Nucleus accumbens (tissue), 56 donors: ENCODE measurements around the gene YIF1B.
A peak's percentile ranks its signal among the peaks of the same experiment; 100 is the strongest.

Experiments used
- DNase-seq, 56 donors: peaks; one replicate each; lab custom pipeline; 2025; lab: John Stamatoyannopoulos, UW

Gene YIF1B

GRCh38 chr19:38253788-38254187 lies 62.0 kb downstream of the YIF1B start:
- DNase-seq = peak in 5 of 56 donors; percentile 41 to 55 (median 48)
